ENCODE data around the gene LECT2.

Gene LECT2

GRCh38 chr5:135920199-135920598 lies 34.6 kb downstream of the LECT2 start:
- DNase-seq (ENCODE audit: extremely low spot score): no peak
- POLR2A ChIA-PET: interaction anchor here (1.5 kb wide), 1 partner anchor 8 kb away, joined by 3 read pairs; no protein-coding TSS in a partner anchor

DNA sequence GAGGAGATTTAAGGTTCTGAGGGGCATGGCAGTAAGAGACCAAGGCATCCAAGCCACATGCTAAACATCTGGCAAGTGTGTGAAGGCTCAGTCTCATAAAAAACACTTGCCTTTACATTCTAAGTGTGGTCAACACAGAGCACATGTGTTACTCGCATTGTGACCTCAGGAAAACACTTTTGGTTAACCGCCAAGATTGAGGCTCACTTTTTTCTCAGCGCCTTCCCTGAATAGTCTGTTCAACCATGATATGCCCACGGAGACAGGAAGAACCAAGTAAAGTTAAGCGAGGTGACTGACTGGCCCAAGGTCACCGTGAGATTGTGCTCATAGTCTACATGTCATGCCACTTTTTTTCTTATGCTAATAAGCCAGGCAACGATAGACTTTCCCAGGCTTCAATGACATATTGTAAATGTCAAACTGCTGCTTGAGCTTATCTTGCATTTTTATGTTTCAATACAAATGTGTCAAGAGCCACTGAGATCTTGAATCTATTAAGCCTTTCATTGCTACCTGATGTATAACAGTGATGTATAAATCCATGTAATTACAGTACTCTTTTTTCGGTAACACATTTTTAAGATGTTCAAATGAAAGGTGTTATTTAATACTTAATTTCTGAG lies 38.0 kb downstream of the LECT2 start:
- ChIA-PET POLR2A (no interaction called here), CTCF (no interaction called here)
- no peak for DNase-seq (ENCODE audit: extremely low spot score)
- TF ChIP-seq ZNF384 (IDR thresholded peaks at IDR 0.05) (no peak), NFRKB (IDR thresholded peaks at IDR 0.05) (no peak), HDGF (IDR thresholded peaks at IDR 0.05; ENCODE audit: borderline replicate concordance) (no peak), FOXK2 (IDR thresholded peaks at IDR 0.05) (no peak)

More at GRCh38 chr5:135920199-135920598, 34.6 kb downstream of the LECT2 start:
- CTCF ChIA-PET: interaction anchor here (0.5 kb wide), 1 partner anchor 24 kb away, joined by 3 read pairs; no protein-coding TSS in a partner anchor
- TF ChIP-seq FOXM1 (IDR thresholded peaks at IDR 0.05; ENCODE audit: borderline replicate concordance) (no peak), NFRKB (IDR thresholded peaks at IDR 0.05) (no peak), SUZ12 (IDR thresholded peaks at IDR 0.05) (no peak), TARDBP (IDR thresholded peaks at IDR 0.05) (no peak), FOXA1 (IDR thresholded peaks at IDR 0.05) (no peak), ZNF384 (IDR thresholded peaks at IDR 0.05) (no peak), SP1 (IDR thresholded peaks at IDR 0.05) (no peak), LEF1 (IDR thresholded peaks at IDR 0.05; ENCODE audit: borderline replicate concordance) (no peak), L3MBTL2 (conservative IDR thresholded peaks at IDR 0.05) (no peak)
- TF ChIP-seq, protein P1, sequence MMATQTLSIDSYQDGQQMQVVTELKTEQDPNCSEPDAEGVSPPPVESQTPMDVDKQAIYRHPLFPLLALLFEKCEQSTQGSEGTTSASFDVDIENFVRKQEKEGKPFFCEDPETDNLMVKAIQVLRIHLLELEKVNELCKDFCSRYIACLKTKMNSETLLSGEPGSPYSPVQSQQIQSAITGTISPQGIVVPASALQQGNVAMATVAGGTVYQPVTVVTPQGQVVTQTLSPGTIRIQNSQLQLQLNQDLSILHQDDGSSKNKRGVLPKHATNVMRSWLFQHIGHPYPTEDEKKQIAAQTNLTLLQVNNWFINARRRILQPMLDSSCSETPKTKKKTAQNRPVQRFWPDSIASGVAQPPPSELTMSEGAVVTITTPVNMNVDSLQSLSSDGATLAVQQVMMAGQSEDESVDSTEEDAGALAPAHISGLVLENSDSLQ (IDR thresholded peaks at IDR 0.05): no peak

DNA sequence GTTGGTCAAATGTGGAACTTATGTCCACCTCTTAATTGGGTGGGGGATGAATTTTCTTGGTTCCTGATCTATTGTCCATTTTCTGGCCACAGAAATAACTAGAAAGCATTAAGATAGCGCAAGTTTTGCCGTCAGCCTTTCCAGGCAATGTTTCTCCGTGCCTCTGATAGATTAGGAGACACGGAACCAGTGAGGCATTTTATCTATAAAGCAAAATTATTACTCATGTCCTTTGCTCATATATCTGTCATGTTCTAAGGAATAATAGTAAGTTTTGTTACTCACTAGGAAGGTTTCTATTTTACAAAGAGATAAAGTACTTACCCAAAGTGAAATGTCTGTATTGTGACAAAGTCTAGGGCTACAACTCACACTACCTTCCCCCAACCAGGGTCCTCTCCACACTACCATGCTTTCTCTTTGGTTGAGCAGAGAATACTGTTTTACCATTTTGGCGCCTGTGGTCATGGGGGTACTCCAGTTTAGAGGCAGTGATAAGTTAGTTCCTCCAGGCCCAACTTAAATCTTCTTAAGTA lies 39.2 kb downstream of the LECT2 start:
- ChIA-PET CTCF (interaction anchor here (0.6 kb wide), 1 partner anchor 441 kb away, joined by 3 read pairs; no protein-coding TSS in a partner anchor), POLR2A (no interaction called here)
- TF ChIP-seq CTBP1 (IDR thresholded peaks at IDR 0.05; ENCODE audit: borderline replicate concordance) (no peak), LEF1 (IDR thresholded peaks at IDR 0.05; ENCODE audit: borderline replicate concordance) (no peak), FOXK2 (IDR thresholded peaks at IDR 0.05) (no peak), ZNF384 (IDR thresholded peaks at IDR 0.05) (no peak), ELF4 (IDR thresholded peaks at IDR 0.05) (no peak), FOXM1 (IDR thresholded peaks at IDR 0.05; ENCODE audit: borderline replicate concordance) (no peak), FOXA1 (IDR thresholded peaks at IDR 0.05) (no peak), TARDBP (IDR thresholded peaks at IDR 0.05) (no peak), ARNT (IDR thresholded peaks at IDR 0.05) (no peak), L3MBTL2 (conservative IDR thresholded peaks at IDR 0.05) (no peak), HDGF (IDR thresholded peaks at IDR 0.05; ENCODE audit: borderline replicate concordance) (no peak)
- TF ChIP-seq, protein P1 (IDR thresholded peaks at IDR 0.05): no peak
- DNase-seq (ENCODE audit: extremely low spot score): no peak

GRCh38 chr5:135913713-135914626 lies 40.8 kb downstream of the LECT2 start:
- TF ChIP-seq L3MBTL2 (conservative IDR thresholded peaks at IDR 0.05) (no peak), CTBP1 (IDR thresholded peaks at IDR 0.05; ENCODE audit: borderline replicate concordance) (no peak), SUZ12 (IDR thresholded peaks at IDR 0.05) (no peak), ARNT (IDR thresholded peaks at IDR 0.05) (no peak), HDGF (IDR thresholded peaks at IDR 0.05; ENCODE audit: borderline replicate concordance) (no peak), LEF1 (IDR thresholded peaks at IDR 0.05; ENCODE audit: borderline replicate concordance) (no peak), SP1 (IDR thresholded peaks at IDR 0.05) (no peak), NFRKB (IDR thresholded peaks at IDR 0.05) (no peak), ELF4 (IDR thresholded peaks at IDR 0.05) (no peak), FOXM1 (IDR thresholded peaks at IDR 0.05; ENCODE audit: borderline replicate concordance) (no peak), BHLHE40 (IDR thresholded peaks at IDR 0.05; ENCODE audit: borderline replicate concordance) (no peak), TARDBP (IDR thresholded peaks at IDR 0.05) (no peak), ZNF384 (IDR thresholded peaks at IDR 0.05) (no peak), FOXK2 (IDR thresholded peaks at IDR 0.05) (no peak), FOXA1 (IDR thresholded peaks at IDR 0.05) (no peak)
- TF ChIP-seq, protein P1 (IDR thresholded peaks at IDR 0.05): no peak
- DNase-seq (ENCODE audit: extremely low spot score): no peak
- POLR2A ChIA-PET: no interaction called here
- CTCF ChIA-PET: no interaction called here

DNA sequence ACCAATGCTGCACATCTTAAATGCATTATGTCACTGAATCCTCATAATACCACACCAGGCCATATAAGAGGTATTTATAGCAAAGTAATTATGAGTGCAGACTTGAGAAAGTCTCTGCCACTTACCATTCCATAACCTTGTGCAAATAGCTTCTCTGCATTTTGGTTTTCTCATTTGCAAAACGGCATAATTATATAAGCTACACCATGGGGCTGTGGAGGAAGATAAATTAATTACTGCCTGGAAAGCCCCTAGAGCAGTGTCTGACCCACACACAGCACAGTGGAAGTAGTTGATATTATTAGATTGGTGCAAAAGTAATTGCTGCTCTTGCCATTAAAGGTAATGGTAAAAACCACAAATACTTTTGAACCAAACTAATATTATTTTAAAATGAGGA lies 49.6 kb downstream of the LECT2 start:
- no peak for DNase-seq (ENCODE audit: extremely low spot score)
- ChIA-PET CTCF (interaction anchor here (0.7 to 1.1 kb wide), 2 partner anchors 13 to 47 kb away, joined by 3 to 4 read pairs; no protein-coding TSS in a partner anchor), POLR2A (no interaction called here)
- no peak for TF ChIP-seq CTBP1 (IDR thresholded peaks at IDR 0.05; ENCODE audit: borderline replicate concordance)
- TF ChIP-seq FOXK2 (IDR thresholded peaks at IDR 0.05): no peak
- TF ChIP-seq NFRKB (IDR thresholded peaks at IDR 0.05): no peak
- no peak for TF ChIP-seq L3MBTL2 (conservative IDR thresholded peaks at IDR 0.05)
- no peak for TF ChIP-seq TARDBP (IDR thresholded peaks at IDR 0.05)
- TF ChIP-seq SUZ12 (IDR thresholded peaks at IDR 0.05): no peak
- TF ChIP-seq ELF4 (IDR thresholded peaks at IDR 0.05): no peak
- no peak for TF ChIP-seq ZNF384 (IDR thresholded peaks at IDR 0.05)
- TF ChIP-seq FOXA1 (IDR thresholded peaks at IDR 0.05): no peak
- TF ChIP-seq SP1 (IDR thresholded peaks at IDR 0.05): no peak
